ENCODE data around the gene GLCCI1.

The GLCCI1 gene

GRCh38 chr7:8131694-8132605 is 163.4 kb downstream of the GLCCI1 start:
- no peak for DNase-seq

- no peak for DNase-seq
Observed at GRCh38 chr7:8133188-8133848, 164.7 kb downstream of the GLCCI1 start.

- no peak for DNase-seq
Observed at GRCh38 chr7:8134089-8134733, 165.6 kb downstream of the GLCCI1 start.

- DNase-seq: no peak
Observed at GRCh38 chr7:8135417-8135816, 166.8 kb downstream of the GLCCI1 start.

- DNase-seq: no peak
Observed at GRCh38 chr7:8136051-8136730, 167.6 kb downstream of the GLCCI1 start.
